Activated gamma-delta T cell (primary cell): ENCODE measurements around the gene LETMD1.
A peak's percentile ranks its signal among the peaks of the same experiment; 100 is the strongest.
"Not testable (repeated sequence)": the region's sequence is repeated elsewhere in the genome, so short reads cannot be mapped to it uniquely, and the experiment has no call there.

Source experiments
- DNase-seq: peaks from one replicate; lab custom pipeline; 2025; lab: John Stamatoyannopoulos, UW

The LETMD1 gene

GRCh38 chr12:51077930-51078329 lies 29.8 kb downstream of the LETMD1 start:
- DNase-seq, result no peak

- DNase-seq, result not testable (repeated sequence)
These were observed 30.2 kb downstream of the LETMD1 start for GRCh38 chr12:51078346-51078745.

- not testable (repeated sequence) for DNase-seq
These were observed 30.7 kb downstream of the LETMD1 start for GRCh38 chr12:51078866-51079265.

GRCh38 chr12:51080136-51080535 lies 32.0 kb downstream of the LETMD1 start:
- no peak for DNase-seq

GRCh38 chr12:51081421-51081820 lies 33.3 kb downstream of the LETMD1 start:
- no peak for DNase-seq

GRCh38 chr12:51082561-51083125 lies 34.5 kb downstream of the LETMD1 start:
- no peak for DNase-seq

GRCh38 chr12:51083126-51083833 lies 35.2 kb downstream of the LETMD1 start, which contains the start of gene CSRNP2:
CSRNP2 (minus strand) TSS chr12:51083596; CDS start chr12:51076561, 7,035 bp downstream.
- peak; percentile 90 for DNase-seq

- DNase-seq, result no peak
These were observed 37.6 kb downstream of the LETMD1 start for GRCh38 chr12:51085757-51086156.

- no peak for DNase-seq
These were observed 38.8 kb downstream of the LETMD1 start for GRCh38 chr12:51086933-51087332.

- no peak for DNase-seq
These were observed 39.7 kb downstream of the LETMD1 start for GRCh38 chr12:51087818-51088217.

- no peak for DNase-seq
These were observed 42.6 kb downstream of the LETMD1 start for GRCh38 chr12:51090705-51091229.

GRCh38 chr12:51098611-51099010 lies 50.5 kb downstream of the LETMD1 start:
- no peak for DNase-seq

- no peak for DNase-seq
These were observed 55.9 kb downstream of the LETMD1 start for GRCh38 chr12:51103977-51104376.

- no peak for DNase-seq
These were observed 60.0 kb downstream of the LETMD1 start for GRCh38 chr12:51108136-51108535.
